ENCODE measurements around the gene CHKA.

DNA sequence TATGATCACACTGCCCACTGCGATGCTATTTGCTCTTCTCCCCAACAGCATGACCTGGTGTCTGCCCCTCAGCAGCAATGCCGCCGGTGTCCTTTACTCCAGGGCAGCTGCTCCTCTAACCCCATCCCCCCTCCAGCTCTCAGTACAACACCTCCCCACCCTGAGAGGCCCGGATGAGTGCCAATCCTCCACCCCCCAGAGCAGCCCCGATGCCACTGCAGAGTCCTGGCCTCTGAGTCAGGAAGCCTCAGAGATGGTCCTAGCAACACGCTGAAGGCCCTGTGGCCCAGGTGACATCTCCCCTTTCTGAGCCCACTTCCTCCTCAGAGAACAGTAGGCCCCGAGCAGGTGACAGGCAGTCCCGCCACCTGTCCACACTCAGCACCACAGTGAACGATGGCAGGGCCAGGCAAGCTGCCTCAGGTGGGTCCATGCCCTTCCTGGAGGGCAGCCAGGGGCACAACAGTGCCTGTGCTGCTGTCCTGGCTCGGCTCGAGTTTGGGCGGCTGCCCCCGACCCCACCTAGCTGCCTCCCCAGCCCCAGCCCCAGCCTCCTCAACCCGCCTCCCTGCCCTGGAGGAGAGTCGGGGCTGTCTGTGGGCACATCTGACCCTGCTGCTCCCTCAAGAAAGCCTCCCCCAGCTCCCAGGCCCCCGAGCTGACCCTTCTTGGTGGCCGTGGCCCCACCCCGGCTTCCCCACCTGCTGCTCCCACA lies 94.6 kb downstream of the CHKA start:
- TF ChIP-seq CTCF (IDR thresholded peaks at IDR 0.05) = no peak
- no peak for TF ChIP-seq POLR2A (IDR thresholded peaks at IDR 0.05)
